Mucosa of gallbladder (tissue), 1 donor: Measurements from ENCODE around the gene EIF3K. TPM values are rescaled to one million over a fixed set of nuclear protein-coding genes. Genes with fewer than 3 reads are reported as not detected.

Experiments
- DNase-seq: peaks from one replicate; pipeline ENCODE4 v3.0.0-alpha.2; 2020; ENCODE audit warnings: low spot score
- total RNA-seq: library from RNA; stranded (reverse); gene quantifications from one replicate; pipeline ENCODE4 v1.2.1, GENCODE V29; 2021
- donor health status: DM: no; HTN: no; CAD: no.

The EIF3K gene
- total RNA-seq, 1 donor from 2014 or later, result 233 TPM

DNA sequence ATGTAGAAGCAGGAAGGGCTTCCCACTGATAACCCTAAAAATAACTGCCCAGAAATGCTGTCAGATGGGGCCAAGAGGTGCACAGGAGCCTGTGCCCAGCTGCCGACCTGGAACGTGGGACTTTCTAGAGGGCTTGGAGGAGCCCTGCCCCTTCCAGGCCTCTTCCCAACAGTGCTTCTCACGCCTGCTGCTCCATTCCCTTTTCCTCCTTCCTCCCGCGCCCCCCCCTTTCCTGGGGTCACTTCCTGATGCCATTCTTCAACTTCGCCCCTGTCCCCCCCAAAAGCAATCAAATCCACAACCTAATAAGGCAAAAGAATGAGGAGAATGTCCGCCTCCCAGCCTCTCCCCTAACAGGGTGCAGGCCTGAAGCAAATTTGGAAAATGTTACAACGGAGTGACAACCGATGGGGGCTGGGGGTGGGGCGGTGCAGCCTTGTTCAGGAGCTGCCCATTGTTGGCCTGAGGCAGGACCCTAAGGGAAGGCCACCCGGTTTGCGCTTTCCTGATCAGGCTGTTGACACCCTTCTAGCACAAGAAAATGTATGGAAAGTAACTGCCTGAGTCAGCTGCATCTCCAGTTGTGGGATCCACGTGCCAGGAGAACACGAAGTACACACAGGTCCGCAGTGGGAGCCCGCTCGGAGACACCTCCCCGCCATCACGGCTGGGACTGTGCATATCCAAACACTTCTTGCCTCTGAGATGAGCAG, 47.1 kb downstream of the EIF3K start:
- peak; percentile 58 for DNase-seq

DNA sequence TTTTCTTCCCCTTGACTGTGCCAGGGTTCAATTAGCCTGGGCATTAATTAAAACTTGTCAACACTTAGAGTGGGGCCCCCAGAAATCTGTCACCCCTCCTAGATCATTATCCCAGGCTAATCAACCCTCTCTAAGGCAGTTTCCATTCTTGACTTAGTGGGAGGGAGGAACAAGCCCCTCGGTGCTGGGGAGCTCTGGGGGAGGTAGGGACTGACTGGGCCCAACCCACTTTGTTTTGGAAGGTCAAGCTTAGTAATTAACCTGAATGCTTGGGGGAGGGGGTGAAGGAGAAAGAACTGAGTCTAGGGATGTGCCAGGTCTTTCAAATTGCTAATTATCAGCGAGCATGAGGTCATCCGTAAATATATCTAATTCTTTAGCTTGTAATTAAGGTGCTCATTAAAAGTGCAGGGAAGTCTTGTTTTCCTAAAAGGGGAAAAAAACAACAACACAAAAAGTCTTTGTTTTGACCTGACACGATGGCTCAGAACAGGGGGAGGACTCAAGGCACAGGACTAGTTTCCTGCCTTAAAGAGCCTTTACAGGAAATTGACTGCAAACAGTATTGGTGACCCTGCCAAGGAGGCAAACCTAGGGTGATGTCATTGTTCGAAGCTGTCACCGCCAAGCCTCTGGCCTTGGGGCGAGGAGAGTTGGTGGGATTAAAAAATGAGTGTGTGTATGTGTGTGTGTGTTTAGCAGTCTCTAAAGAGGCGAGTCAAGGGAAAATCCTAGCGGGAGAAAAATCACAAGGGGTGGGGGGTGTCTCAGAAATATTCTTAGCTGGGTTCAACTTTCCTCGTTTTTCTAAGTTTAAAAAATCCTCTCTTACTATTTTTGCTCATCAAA, 47.9 kb downstream of the EIF3K start:
- no peak for DNase-seq

DNA sequence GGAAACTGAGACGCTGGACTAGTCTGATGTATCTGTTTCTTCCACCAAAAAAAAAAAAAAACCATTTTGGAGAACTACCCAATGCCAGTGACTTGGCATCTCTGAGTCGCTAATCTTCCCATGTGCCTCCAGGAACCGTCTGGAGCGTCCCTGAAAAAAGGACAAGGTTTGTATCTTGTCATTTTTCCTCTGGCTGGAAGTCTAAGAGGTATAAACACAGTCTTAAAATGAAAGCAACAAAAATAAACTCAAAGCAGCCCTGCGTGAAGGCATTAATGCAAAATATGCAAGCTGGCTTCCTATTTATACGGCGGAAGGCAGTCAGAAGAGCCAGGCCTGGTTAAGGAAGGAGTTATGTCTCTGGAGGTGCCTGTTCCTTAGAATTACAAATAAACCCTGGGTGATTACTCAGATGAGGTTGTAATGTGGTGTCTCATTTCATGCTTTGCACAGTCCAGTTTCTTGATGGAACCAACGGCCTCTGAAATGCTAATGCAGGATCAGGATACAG, 48.7 kb downstream of the EIF3K start:
- DNase-seq, result no peak

- no peak for DNase-seq
Measured at GRCh38 chr19:38669552-38669951, 50.6 kb downstream of the EIF3K start.

DNA sequence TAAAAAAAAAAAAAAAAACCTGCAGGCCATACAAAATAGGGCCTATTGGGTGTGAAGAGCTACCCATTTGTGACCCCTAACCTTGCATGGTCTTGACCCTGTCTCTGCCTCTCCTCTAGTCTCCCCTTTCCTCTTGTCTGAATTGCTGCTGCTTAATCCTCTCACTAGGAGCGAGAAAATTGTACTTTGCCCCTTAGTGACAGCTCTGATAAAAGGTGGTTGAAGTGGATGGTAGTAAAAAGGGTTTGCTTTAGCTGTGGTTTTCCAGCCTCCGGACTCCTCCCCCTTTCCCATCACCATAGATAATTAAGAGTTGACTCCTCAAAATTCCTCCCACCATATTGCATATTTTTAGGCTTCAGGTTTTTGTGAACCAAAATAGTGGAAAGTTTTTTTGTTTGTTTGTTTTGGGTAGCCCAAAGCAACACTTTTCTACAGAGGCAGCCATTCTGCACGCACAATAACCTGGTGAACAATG, 52.0 kb downstream of the EIF3K start:
- no peak for DNase-seq

DNA sequence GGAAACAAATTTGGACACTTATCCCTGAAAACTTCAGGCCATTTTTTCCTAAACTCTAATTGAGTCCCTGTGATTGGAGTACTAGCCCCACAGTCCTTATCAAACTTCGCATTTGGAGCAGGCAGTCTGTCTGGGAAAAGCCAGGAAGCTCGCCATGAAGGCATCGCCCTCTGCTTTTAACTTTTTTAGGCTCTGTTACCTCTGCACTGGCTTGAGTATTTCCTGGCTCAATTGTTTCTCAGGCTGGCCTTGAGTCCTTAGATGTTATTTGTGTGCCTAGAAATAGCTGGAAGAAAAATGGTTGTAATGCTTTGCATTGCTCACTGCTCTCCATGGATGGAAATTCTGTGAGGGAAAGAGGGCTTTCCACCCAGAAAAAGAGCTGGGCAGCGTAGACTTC, 52.7 kb downstream of the EIF3K start:
- DNase-seq, result no peak

DNA sequence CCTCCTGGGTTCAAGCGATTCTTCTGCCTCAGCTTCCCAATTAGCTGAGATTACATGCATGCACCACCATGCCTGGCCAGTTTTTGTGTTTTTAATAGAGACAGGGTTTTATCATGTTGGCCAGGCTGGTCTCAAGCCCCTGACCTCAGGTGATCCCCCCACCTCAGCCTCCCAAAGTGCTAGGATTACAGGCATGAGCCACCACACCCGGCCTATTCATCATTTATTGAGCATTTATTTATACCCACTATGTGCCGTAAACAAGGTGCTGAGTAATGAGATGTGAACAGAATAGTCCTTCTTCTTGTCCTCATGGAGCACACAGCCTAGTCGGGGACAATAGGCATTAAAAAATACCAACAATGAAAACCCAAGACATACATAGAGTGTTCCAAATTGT, 54.0 kb downstream of the EIF3K start:
- no peak for DNase-seq

- DNase-seq, result no peak
Measured at GRCh38 chr19:38674388-38675171, 55.6 kb downstream of the EIF3K start.

DNA sequence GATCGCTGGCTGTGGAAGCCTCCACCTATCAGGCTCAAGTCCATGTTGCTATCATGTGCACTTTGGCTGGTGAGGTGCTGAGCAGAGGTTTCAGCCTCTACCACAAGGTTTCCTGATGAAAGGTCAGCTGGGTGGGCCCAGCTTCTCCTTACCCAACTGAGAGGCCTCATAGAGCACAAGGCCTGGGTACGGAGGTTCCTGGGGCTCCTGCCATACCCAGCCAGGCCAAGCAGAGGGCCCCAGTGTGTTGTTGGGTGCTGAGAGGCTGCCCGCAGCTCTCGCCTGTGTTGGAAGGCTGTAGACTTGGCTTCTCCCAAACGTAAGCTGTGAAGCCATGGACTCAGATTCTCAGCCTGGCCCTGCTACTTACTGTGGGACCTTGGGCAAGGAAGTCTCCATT, 56.6 kb downstream of the EIF3K start:
- DNase-seq, result no peak

DNA sequence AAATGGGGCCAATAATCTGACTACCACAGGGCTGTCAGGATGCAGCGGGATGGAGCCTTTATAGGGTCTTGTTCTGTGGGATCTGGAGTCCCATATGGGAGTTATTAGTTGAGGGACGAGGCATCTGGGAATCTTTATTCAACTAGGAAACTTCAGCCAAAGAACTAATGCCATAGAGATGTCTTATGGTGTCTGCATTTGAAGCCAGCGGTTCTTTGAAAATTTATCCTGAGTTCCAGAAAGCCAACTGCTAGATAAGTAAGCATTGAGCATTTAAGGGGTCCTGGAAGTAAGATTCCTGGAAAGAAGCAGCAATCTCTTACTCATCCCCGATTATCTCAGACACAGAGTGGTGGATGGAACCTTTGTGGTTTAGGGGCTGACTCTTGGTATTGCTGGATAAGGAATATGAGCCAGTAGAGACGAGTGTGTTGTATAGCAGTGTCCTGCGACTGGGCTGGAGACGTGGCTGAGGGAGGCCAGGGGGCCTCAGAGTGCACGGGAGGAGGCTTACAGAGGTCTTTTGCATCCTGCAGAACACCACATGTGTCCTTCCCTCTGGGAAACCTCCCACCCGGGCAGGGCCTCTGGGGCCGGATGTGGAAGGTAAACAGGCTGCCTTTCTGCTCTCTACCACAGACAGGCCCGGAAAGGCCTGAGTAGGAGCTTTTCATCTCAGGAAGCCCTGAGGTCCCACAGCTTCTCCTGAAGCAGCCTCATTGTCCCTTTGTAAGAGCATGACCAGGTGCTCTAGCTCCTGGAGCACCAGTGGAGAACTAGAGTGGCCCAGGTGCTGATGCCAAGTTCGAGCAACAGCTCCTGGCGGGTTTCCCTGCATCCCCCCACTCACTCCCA, 57.3 kb downstream of the EIF3K start:
- no peak for DNase-seq

DNA sequence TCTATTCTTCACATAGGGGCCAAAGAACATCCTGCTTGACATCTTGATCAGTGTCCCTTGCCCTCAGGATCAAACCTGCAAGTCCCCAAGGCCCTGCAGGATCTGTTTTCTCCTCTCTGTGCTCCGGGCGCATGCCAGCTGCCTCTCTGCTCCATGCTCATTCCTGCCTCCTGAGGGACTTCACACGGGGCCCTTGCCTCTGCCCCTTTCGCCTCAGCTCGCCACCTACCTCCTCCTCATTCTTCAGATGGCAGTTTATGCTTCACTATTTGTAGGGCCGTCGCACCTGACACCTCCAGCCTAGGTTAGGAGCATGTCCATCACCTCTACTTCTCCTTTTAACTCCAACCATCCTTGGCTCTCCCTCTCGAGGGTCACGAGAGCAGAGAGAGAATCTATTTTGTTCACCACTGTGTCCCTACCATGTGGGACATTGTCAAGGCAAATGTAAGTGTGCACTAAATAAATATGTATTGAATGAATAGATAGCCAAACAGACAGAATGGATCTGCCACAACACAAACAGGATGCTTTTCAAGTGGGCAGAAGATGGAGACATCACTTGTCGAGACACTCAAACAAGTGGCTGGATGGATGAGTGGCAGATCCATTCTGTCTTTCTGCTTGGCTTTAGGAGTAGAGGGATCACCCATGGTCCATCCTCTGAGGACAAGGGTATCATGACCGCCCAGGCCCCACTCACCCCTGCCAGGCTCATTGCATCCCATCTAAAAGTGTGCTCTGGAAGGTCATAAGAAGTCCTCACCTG, 58.1 kb downstream of the EIF3K start:
- DNase-seq, result no peak

- DNase-seq, result no peak
Measured at GRCh38 chr19:38678217-38678890, 59.4 kb downstream of the EIF3K start.

- DNase-seq, result no peak
Measured at GRCh38 chr19:38678891-38679494, 60.0 kb downstream of the EIF3K start.

DNA sequence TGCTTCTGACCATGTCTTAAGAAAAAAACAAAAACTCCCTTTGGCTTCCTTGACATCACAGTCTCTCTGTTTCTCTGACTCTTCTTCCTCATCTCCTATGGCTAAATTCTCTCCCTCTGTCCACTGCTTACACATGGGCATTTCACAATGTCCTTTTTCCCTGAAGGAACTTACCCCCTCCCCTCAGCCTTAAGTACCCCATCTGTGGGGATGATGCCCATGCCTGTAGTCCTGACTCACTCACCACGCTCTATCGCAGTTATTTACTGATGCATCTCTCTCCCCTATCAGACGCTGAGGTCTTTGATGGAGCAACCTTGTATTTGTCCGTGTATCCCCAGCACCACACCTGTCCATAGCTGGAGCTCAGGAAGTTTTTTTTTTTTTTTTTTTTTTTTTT, 60.9 kb downstream of the EIF3K start:
- no peak for DNase-seq

DNA sequence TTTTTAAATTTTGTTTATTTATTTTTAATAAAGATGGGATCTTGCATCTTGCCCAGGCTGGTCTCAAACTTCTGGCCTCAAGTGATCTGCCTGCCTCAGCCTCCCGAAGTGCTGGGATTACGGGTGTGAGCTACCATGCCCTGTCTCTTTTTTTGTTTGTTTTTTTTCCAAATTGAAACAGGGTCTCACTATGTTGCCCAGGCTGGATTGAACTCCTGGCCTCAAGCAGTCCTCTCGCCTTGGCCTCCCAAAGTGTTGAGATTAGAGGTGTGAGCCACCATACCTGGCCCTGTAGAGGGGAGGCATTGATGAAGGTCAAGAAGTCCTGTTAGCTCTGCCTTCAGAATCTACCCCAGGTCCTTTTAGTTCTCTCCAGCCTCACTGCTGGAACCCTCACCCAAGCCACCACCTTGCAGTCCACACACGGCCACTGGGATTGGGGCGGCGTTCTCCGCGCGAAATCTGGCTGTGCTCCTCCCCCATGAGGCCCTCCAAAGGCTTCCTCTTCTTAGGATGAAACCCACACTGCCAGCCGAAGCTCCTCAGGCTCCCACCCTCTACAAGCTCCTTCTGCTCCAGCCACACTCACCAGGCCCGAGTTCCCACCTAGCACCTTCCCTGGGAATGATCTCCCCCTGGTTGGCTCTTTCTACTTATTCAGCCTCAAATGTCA, 63.3 kb downstream of the EIF3K start:
- DNase-seq, result no peak

DNA sequence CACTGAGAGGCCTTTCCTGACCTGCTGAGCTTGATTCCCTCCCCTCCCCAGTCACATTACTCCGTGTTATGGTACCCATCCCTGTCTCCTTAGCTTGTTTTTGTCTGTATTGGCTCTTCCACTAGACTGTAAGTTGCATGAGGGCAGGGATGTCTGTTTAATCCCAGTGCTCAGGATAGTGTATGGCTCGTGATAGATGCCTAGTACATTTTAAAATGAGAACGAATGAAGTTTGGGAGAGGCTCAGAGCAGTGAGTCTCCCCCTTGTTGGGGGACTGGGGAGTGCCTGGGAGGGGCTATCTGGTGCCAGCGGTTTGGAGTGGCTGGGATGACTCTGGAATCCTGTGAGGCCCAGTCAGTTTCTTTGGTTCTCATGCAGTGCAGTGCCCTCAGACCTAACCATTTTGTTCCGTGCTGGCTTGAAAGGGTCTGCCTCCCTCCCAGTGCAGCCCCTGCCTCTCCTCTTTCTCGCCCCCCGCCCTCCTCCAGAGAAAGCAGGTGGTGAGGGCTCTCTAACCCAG, 63.9 kb downstream of the EIF3K start:
- DNase-seq, result no peak

GRCh38 chr19:38683393-38684077, 64.5 kb downstream of the EIF3K start:
- DNase-seq, result peak; percentile 94
